Epithelial cell of alveolus of lung (primary cell): ENCODE data around the gene ERVK3-1. TPM values are rescaled to one million over a fixed set of nuclear protein-coding genes. Genes with fewer than 3 reads are reported as not detected.

Source experiments
- total RNA-seq: library from RNA; depleted of rRNA; stranded (reverse); fragments of >200 nt; gene quantifications from 2 replicates; pipeline ENCODE4 v1.2.1, GENCODE V29; 2015

The ERVK3-1 gene, protein sequence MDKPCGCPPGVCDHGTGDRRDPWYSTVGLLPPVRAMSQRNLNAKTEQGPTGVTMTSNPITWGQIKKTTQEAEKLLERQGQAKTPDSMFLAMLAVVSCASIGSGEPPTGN
- total RNA-seq: 22.1 and 35.2 TPM in 2 replicates

DNA sequence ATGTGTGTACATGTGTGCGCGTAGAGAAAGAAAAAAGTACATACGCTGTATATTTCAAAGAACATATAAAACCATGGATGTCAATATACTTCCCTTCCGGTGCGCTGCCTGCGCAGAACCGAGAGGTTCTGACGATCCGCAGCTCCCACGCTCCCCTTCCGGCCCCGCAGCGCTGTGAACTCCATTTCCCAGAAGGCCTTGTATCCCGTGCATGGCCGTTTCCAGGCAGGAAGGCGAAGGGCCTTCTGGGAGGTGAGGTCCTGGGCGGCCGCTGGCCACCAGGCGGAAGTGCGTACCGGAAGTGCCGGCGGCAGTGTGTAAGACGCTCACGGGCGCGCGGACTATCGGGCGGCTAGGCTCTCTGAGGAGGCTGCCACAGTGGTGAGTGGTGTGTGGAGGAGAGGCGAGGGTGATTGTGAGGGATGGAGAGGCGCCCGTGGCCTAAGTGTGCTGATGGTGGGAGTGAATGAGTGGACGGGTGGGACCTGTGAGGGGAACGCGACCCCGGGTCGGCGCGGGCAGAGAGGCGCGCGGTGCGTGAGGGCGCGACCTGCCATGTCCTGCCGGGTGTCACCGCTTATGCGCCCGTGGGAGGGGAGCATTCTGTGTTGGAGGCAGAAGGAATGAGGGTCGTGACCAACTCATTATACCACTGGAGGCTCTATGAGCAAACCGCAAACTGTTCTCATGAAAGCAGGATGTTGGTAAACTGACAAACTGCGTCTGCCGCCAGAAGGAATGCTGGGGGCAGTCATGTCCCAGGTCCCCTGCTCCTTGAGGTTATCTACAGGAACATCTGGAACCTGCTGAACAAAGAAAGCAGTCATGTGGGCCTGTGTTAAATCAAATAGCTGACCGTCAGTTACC, at the start of gene ERVK3-1:
ERVK3-1 (plus strand) TSS at position 313 of the 867 bp plus-strand sequence. CDS start 6,792 bp downstream, outside the sequence.

DNA sequence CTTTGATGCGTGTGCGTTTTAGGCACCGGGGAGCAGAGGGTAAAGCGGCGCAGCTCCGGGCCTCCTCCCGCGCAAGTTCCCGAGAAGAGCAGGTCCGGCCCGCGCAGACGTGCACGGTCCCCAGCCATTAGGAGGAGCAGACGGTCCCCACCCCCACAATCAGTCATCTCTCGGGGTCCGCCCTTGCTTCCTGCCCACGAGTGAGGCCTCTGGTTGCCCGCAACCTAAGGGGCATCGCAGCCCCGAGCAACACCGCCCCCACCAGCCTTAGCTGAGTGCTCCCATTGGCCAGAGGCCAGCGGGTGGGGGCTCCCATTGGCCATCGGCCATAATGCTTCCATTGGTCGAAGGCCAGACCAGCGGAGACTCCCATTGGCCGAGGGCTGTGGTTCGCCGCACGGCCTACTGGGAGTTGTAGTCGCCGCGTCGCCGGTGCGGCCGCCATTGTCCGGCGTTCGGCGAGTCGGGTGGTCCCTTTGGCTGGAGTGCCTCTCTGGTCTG, 26.6 kb upstream of the ERVK3-1 start, which contains the start of gene ZNF8:
ZNF8 (plus strand) TSS at position 415 of the 501 bp plus-strand sequence. CDS start 127 bp downstream, outside the sequence.

DNA sequence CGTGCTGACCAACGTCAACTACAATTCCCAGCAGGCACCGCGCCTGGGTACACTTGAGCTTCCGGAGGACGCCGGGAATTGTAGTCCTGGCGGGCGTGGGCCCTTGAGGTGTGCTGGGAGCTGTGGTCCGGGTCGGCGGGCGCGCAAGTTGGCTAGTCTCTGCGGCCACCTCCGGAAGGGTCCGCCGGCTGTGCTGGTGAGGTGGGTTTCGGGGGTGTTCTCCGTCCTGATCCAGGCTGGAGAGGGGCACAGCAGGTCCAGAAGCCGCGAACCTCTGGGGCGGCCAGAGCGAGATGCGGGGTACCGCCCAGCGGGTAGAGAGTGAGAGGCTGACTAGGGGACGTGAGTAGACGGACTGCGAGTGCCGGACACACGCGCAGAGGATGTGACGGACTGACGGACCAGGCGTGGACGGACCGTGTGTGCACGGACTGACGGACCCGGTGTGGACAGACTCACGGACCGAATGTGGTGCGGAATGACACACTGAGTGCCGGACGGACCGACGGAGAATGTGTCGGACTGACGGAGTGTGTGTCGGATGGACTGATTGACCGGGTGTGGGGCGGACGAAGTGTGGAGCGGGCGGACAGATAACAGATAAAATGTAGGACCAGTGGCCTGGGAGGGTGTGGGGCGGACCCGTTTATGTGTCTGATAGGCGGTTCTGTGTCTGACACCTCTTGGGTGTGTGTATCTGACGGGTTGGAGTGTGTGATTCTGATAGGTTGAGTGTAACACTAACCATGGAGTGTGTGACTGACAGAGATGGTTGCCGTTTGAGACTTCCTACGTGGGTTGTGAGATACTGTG, 21.9 kb downstream of the ERVK3-1 start, which contains the start of gene ZSCAN22:
ZSCAN22 (plus strand) TSS at position 81 of the 813 bp plus-strand sequence. CDS start 7,809 bp downstream, outside the sequence.

DNA sequence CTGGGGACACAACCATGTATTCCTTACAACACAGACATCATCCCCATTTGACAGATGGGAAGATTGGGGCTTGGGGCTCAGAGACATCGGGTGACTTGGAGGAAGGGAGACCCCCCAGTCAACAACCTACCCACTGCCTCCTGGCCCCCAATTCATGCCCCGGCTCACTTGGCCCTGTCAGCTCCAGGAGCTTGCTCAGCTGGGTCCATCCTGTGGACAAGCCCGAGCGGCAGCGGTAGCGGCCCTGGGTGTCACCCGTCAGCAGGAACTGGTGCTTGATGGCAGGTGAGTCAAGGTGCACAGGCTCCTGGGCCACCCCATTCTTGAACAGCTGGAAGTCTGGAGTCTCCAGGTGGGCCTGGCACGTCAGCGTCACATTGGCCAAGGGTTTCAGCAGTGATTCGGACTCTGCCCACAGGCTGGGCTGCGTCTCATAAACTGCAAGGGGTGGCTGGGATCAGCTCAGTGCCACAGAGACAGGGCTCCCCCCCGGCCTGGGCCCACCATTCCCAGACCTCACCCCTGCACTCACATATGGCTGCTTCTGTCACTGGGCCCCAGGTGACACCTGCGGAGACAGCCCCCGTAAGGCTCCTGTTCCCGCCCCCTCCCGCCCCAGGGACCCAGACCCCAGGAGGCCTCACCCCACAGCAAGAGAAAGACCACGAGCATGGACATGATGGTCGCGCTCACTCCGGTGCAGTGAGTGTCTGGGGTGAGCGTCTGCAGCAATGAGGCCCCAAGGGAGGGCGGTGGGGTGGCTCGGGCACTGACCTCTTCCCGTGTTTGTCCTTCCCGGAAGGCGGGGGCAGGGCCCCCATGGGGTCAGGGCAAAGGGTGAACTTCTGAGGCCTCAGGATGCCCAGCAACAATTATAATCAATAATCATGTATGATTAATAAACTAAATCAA, 47.8 kb downstream of the ERVK3-1 start, which contains the start of gene A1BG:
A1BG (minus strand) TSS at position 733 of the 912 bp plus-strand sequence; CDS start at position 678, 55 bp downstream.

DNA sequence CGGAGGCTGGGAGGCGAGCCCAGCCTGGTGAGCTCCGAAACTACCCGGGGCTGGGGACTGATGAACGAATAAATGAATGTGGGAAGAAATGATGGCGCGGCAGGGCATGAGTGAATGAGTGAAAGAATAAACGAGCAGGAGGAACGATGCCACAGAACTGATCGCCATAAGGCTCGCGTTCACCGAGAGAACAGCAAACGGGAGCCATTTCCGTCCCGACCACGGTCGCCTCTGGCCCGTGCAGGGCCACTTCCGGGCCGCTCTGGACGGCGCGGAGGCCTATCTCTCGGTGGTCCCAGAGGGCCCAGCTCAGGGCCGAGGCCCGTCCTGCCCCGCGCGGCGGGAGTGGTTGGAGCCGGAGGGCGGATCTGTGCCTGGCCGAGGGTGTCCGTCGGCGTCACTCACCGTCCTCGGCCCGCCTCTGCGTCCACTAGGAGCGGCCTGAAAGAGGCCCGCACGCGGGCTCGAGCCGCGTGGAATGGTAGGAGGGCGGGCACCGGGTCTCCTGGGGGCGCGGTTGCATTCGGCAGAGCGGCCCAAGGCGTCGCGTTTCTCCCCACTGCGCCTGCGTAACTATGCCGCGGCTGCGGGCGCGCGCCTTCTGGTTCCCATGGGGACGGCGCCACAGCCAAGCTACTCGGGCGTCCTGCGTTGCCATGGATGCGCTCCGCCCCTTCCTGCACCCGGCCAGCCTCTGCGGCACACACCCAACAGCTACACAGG, 57.3 kb downstream of the ERVK3-1 start, which contains the start of gene ZNF497:
ZNF497 (minus strand) TSS at position 480 of the 723 bp plus-strand sequence. CDS start 5,116 bp downstream, outside the sequence.

Other genes with a start within 250 kb of the ERVK3-1 start
- gene ZNF135, start 246.1 kb upstream of the ERVK3-1 start, total RNA-seq: 3.2 and 3.5 TPM in 2 replicates
- gene ZSCAN18, start 207.1 kb upstream of the ERVK3-1 start, total RNA-seq: 38.9 and 83.2 TPM in 2 replicates
- 5.7 and 11.2 TPM in 2 replicates for gene ZNF329, start 154.6 kb upstream of the ERVK3-1 start, total RNA-seq
- gene ZNF274, start 122.3 kb upstream of the ERVK3-1 start, total RNA-seq: 20.8 and 21.2 TPM in 2 replicates
- 27.8 and 37.7 TPM in 2 replicates for gene ZNF544, start 76.5 kb upstream of the ERVK3-1 start, total RNA-seq
- 4.8 and 8.3 TPM in 2 replicates for gene ZNF8, start 26.4 kb upstream of the ERVK3-1 start, total RNA-seq
- 1.4 and 2.6 TPM in 2 replicates for gene ZSCAN22, start 21.6 kb downstream of the ERVK3-1 start, total RNA-seq
- 5.0 and 69.1 TPM in 2 replicates for gene A1BG, start 48.1 kb downstream of the ERVK3-1 start, total RNA-seq
- 0.52 and 1.5 TPM in 2 replicates for gene ZNF497, start 57.4 kb downstream of the ERVK3-1 start, total RNA-seq
- 3.6 and 9.1 TPM in 2 replicates for gene ZNF837, start 75.7 kb downstream of the ERVK3-1 start, total RNA-seq
- 2,789 and 3,465 TPM in 2 replicates for gene RPS5, start 81.9 kb downstream of the ERVK3-1 start, total RNA-seq
- 2.0 TPM in 1 of 2 replicates, not detected in the other for gene RNF225, start 90.3 kb downstream of the ERVK3-1 start, total RNA-seq
- gene ZNF584, start 103.3 kb downstream of the ERVK3-1 start, total RNA-seq: 12.3 and 13.3 TPM in 2 replicates
- gene ZNF132, start 134.8 kb downstream of the ERVK3-1 start, total RNA-seq: 3.7 and 5.9 TPM in 2 replicates
- gene ZNF324B, start 146.2 kb downstream of the ERVK3-1 start, total RNA-seq: 3.6 and 5.6 TPM in 2 replicates
- gene ZNF324, start 161.7 kb downstream of the ERVK3-1 start, total RNA-seq: 12.3 and 13.2 TPM in 2 replicates
- gene ZNF446, start 171.0 kb downstream of the ERVK3-1 start, total RNA-seq: 8.0 and 11.5 TPM in 2 replicates
- 12.4 and 12.5 TPM in 2 replicates for gene SLC27A5, start 206.6 kb downstream of the ERVK3-1 start, total RNA-seq
- gene ZBTB45, start 214.4 kb downstream of the ERVK3-1 start, total RNA-seq: 12.4 and 15.0 TPM in 2 replicates
- gene TRIM28, start 238.7 kb downstream of the ERVK3-1 start, total RNA-seq: 357 and 476 TPM in 2 replicates
- gene CHMP2A, start 249.7 kb downstream of the ERVK3-1 start, total RNA-seq: 132 and 211 TPM in 2 replicates